Panc1 (cell line): ENCODE measurements around the gene LAG3. TPM values are rescaled to one million over a fixed set of nuclear protein-coding genes. Genes with fewer than 3 reads are reported as not detected.

Source experiments
- ATAC-seq: fragments of 200-7000 bp; cut with Tn5 transposase; 2 replicates; pipeline ENCODE4 v1.9.1; 2020; ENCODE audit warnings: mild to moderate bottlenecking, moderate library complexity
- BruUV-seq: library from RNA; stranded (reverse); fragments of 400-500 nt; replicated peaks from 2 replicates; lab custom pipeline; 2021; lab: Mats Ljungman, UMichigan
- CTCF ChIA-PET: fragments of 300-600 bp; sonication (Branson Sonifier 250); formaldehyde crosslinking; loops from one replicate; lab custom pipeline; 2022; ENCODE audit warnings: antibody characterized with exemption; lab: Charles Lee
- POLR2A ChIA-PET: fragments of 300-600 bp; sonication (Branson Sonifier 250); formaldehyde crosslinking; loops from one replicate; lab custom pipeline; 2022; ENCODE audit warnings: antibody characterized with exemption; lab: Charles Lee
- DNase-seq: peaks from one replicate; pipeline ENCODE4 v3.0.0-alpha.2; 2010; ENCODE audit warnings: low read depth, low spot score
- H3K27ac ChIP-seq: 2 replicates; pipeline ENCODE4 v1.5.1; 2011; ENCODE audit warnings: mild to moderate bottlenecking, low read length, inconsistent platforms
- H3K27me3 ChIP-seq: fragments of 200-500 bp; sonication (Bioruptor generic); 2 replicates; pipeline ENCODE4 v1.6.0; 2014; ENCODE audit warnings: low read length, inconsistent platforms; ENCODE audit not compliant: control insufficient read depth, insufficient read depth
- H3K36me3 ChIP-seq: fragments of 200-500 bp; sonication (Bioruptor generic); 2 replicates; pipeline ENCODE4 v1.5.1; 2014; ENCODE audit warnings: inconsistent platforms, mild to moderate bottlenecking, low read length, moderate library complexity; ENCODE audit not compliant: control insufficient read depth, insufficient read depth
- H3K4me1 ChIP-seq: 2 replicates; pipeline ENCODE4 v1.5.1; 2011; ENCODE audit warnings: inconsistent platforms, mild to moderate bottlenecking, low read length, moderate library complexity; ENCODE audit not compliant: control insufficient read depth, insufficient read depth
- H3K4me3 ChIP-seq, 2 experiments: 2 replicates each; pipeline ENCODE4 v1.5.1; 2011 to 2012; ENCODE audit warnings: low read depth in 2 of 2, low read length in 2 of 2, mild to moderate bottlenecking in 2 of 2, inconsistent platforms in 1 of 2, moderate library complexity in 1 of 2
- H3K9me3 ChIP-seq: fragments of 200-500 bp; sonication (Bioruptor generic); 2 replicates; pipeline ENCODE4 v1.5.1; 2014; ENCODE audit warnings: low read depth, mild to moderate bottlenecking, inconsistent platforms, low read length, moderate library complexity; ENCODE audit not compliant: control insufficient read depth, insufficient read depth
- CTCF ChIP-seq: fragments of 450-650 bp; IDR thresholded peaks from 2 replicates; pipeline ENCODE4 v1.5.1; 2017; ENCODE audit warnings: mild to moderate bottlenecking
- POLR2AphosphoS5 ChIP-seq: IDR thresholded peaks from 2 replicates; pipeline ENCODE4 v1.6.1; 2012; ENCODE audit warnings: mild to moderate bottlenecking, low read depth, low read length, moderate library complexity
- REST ChIP-seq, 2 experiments: IDR thresholded peaks; 2 replicates each; pipeline ENCODE4 v1.6.1; 2011 to 2012; ENCODE audit warnings: low read depth in 2 of 2, control low read depth in 1 of 2, low read length in 1 of 2, mild to moderate bottlenecking in 1 of 2, moderate library complexity in 1 of 2; ENCODE audit not compliant: insufficient read depth in 1 of 2
- SIN3A ChIP-seq: IDR thresholded peaks from 2 replicates; pipeline ENCODE4 v1.6.1; 2012; ENCODE audit warnings: low read depth, mild to moderate bottlenecking, low read length, moderate library complexity, borderline replicate concordance; ENCODE audit not compliant: insufficient read depth
- TCF7L2 ChIP-seq: IDR thresholded peaks from 2 replicates; pipeline ENCODE4 v1.6.1; 2011; ENCODE audit warnings: mild to moderate bottlenecking, low read depth, low read length, inconsistent platforms
- in situ Hi-C: cut with HindIII; loops from 2 replicates; pipeline ENCODE4 v1.10.0; 2016; ENCODE audit warnings: low sequenced_read_pairs, low pct_unique_long_range_greater_than_20kb
- intact Hi-C: fragments of 100-400 bp; cut with micrococcal nuclease; formaldehyde crosslinking; loops from one replicate; pipeline ENCODE4 v1.10.0; 2022; ENCODE audit not compliant: unreplicated experiment
- total RNA-seq: library from RNA; stranded (reverse); gene quantifications from one replicate; pipeline ENCODE4 v1.2.1, GENCODE V29; 2021; ENCODE audit not compliant: unreplicated experiment

LAG3 gene
- total RNA-seq, 1 experiment from 2014 or later, result 2.7 TPM

DNA sequence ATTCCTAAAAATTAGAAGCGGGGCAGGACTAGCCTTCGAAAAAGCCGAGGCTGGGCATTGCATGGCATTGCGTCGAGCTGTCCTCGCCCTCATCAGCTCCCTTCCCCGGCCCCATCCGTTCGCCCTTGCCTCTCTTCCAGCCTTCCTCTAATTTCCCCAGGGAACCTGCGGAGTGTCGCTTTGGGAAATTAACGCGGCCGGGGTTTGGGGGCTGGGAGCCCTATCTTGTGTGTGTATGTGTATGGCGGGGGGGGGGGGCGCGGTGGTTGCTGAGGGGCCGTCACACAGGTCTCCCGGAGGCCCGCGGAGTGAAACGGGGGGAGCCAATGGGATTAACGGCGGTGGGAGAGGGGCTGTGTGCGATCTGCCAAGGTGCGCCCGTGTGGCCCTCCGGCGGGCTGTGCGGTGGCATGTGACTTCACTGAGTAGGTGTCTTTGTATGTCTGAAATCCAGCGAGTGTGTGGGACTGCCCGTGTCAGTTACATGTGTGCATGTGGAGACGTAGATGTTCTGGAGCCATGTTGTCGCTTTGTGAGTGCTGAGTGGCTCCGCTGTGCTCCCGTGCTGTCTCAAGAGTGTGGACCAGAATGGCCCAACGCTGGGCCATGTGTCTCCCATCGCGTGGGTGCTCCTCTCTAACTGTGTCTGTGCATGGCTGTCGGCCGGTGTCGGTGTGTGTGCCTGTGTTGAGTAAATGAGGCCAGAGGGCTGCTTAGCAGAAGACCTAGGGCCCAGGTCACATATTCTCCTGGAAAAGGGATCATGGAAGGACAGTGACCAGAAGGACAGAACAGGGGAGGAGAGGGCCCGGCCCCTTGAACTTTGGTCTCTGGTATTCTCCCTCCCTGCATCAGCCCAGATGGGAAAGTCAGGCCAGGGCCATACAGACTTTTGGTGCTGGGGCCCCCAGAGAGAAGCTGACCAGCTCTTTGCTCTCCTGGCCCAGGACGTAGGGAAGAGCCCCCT is 4.7 kb upstream of the LAG3 start:
- POLR2A ChIA-PET, result interaction anchor here (0.6 kb wide), 1 partner anchor 142 kb away, joined by 4 read pairs; no protein-coding TSS in a partner anchor
- no peak for DNase-seq
- Histone ChIP-seq H3K27me3 (no peaks in the 10 kb centered on the region), H3K27ac (peak overlapping the region; percentile 80), H3K9me3 (no peaks in the 10 kb centered on the region), H3K36me3 (peaks cover 2% of the 10 kb centered on the region), H3K4me1 (peaks cover 47% of the 10 kb centered on the region), H3K4me3 (peak overlapping the region; percentile 90 to 91)
- in situ Hi-C loops (no loop called here), intact Hi-C loops (no loop called here)
- CTCF ChIA-PET, result interaction anchor here (0.7 kb wide), 2 partner anchors 15 to 37 kb away, joined by 6 to 9 read pairs; partner anchors contain the start of gene MLF2
- BruUV-seq, result no TSS peak
- TF ChIP-seq REST (IDR thresholded peaks at IDR 0.05; ENCODE audit: insufficient read depth in 1 of 2, low read depth in 2 of 2, low read length in 1 of 2) (no peak), TCF7L2 (no peak), SIN3A (no peak), CTCF (no peak), POLR2AphosphoS5 (no peak)
- no peak for ATAC-seq

- intact Hi-C loops, result no loop called here
- peak overlapping the region; percentile 75 for H3K27ac ChIP-seq
- no peak for DNase-seq
- BruUV-seq, result no TSS peak
- no peaks in the 10 kb centered on the region for H3K27me3 ChIP-seq
- no peak for TF ChIP-seq CTCF
- TF ChIP-seq TCF7L2, result no peak
- no peak for TF ChIP-seq SIN3A
- no peak for TF ChIP-seq POLR2AphosphoS5
- no peak for TF ChIP-seq REST (IDR thresholded peaks at IDR 0.05; ENCODE audit: insufficient read depth in 1 of 2, low read depth in 2 of 2, low read length in 1 of 2)
- peak overlapping the region; percentile 90 to 91 for H3K4me3 ChIP-seq
- no peak for ATAC-seq
- ChIA-PET POLR2A (interaction anchor here (0.6 kb wide), 1 partner anchor 143 kb away, joined by 4 read pairs; no protein-coding TSS in a partner anchor), CTCF (no interaction called here)
- H3K4me1 ChIP-seq, result peaks cover 42% of the 10 kb centered on the region
- in situ Hi-C loops, result no loop called here
- H3K9me3 ChIP-seq, result no peaks in the 10 kb centered on the region
- peaks cover 2% of the 10 kb centered on the region for H3K36me3 ChIP-seq
Measured at GRCh38 chr12:6768437-6768914, 3.8 kb upstream of the LAG3 start.
